GM23338 (cell line): ENCODE measurements around the gene CHCHD5. TPM values are rescaled to one million over a fixed set of nuclear protein-coding genes. Genes with fewer than 3 reads are reported as not detected.

Source experiments
- ATAC-seq: fragments of 200-7000 bp; cut with Tn5 transposase; 3 replicates; pipeline ENCODE4 v1.9.1; 2020
- DNase-seq: peaks from one replicate; pipeline ENCODE4 v3.0.0-alpha.2; 2015; ENCODE audit warnings: low spot score
- H2AFZ ChIP-seq: fragments of 200-600 bp; sonication (generic); 2 replicates; pipeline ENCODE4 v1.8.0; 2016; ENCODE audit warnings: antibody characterized with exemption, mild to moderate bottlenecking, moderate library complexity
- H3F3A ChIP-seq: fragments of 200-600 bp; sonication (generic); replicated peaks from 2 replicates; pipeline ENCODE4 v1.8.0; 2017; ENCODE audit warnings: antibody characterized with exemption, mixed run types, low read depth
- H3K27ac ChIP-seq: fragments of 200-600 bp; sonication (generic); 2 replicates; pipeline ENCODE4 v1.6.1; 2016; ENCODE audit warnings: low read depth
- H3K27me3 ChIP-seq: fragments of 200-600 bp; sonication (generic); 2 replicates; pipeline ENCODE4 v1.8.0; 2016; ENCODE audit warnings: mild to moderate bottlenecking, mixed run types, moderate library complexity; ENCODE audit not compliant: insufficient read depth
- H3K36me3 ChIP-seq: fragments of 200-600 bp; sonication (generic); 2 replicates; pipeline ENCODE4 v1.8.0; 2016; ENCODE audit warnings: mild to moderate bottlenecking; ENCODE audit not compliant: insufficient read depth
- H3K4me1 ChIP-seq: fragments of 200-600 bp; sonication (generic); 2 replicates; pipeline ENCODE4 v1.8.0; 2016; ENCODE audit warnings: mild to moderate bottlenecking, moderate library complexity; ENCODE audit not compliant: insufficient read depth
- H3K4me2 ChIP-seq: fragments of 200-600 bp; sonication (generic); 2 replicates; pipeline ENCODE4 v1.7.1; 2017; ENCODE audit warnings: mixed run types
- H3K4me3 ChIP-seq: fragments of 200-600 bp; sonication (generic); 2 replicates; pipeline ENCODE4 v1.6.1; 2016; ENCODE audit warnings: mixed run types
- H3K79me2 ChIP-seq: fragments of 200-600 bp; sonication (generic); replicated peaks from 2 replicates; pipeline ENCODE4 v1.8.0; 2017; ENCODE audit warnings: mild to moderate bottlenecking; ENCODE audit not compliant: insufficient read depth
- H3K9me2 ChIP-seq: fragments of 200-600 bp; sonication (generic); 2 replicates; pipeline ENCODE4 v1.8.0; 2017; ENCODE audit not compliant: insufficient read depth
- H4K20me1 ChIP-seq: fragments of 200-600 bp; sonication (generic); replicated peaks from 2 replicates; pipeline ENCODE4 v1.8.0; 2017; ENCODE audit warnings: mild to moderate bottlenecking; ENCODE audit not compliant: insufficient read depth
- H3K27ac Mint-ChIP-seq: 2 replicates; pipeline ENCODE4 v1.8.0; 2020; ENCODE audit warnings: inconsistent platforms, mild to moderate bottlenecking, moderate library complexity, mixed read lengths
- H3K27me3 Mint-ChIP-seq: 3 replicates; pipeline ENCODE4 v1.8.0; 2022; ENCODE audit warnings: low read depth, mild to moderate bottlenecking, moderate library complexity, mixed read lengths, inconsistent platforms; ENCODE audit not compliant: insufficient read depth, poor library complexity
- H3K36me3 Mint-ChIP-seq: 3 replicates; pipeline ENCODE4 v1.8.0; 2021; ENCODE audit warnings: low read depth, mild to moderate bottlenecking, inconsistent platforms, moderate library complexity, mixed read lengths
- H3K4me1 Mint-ChIP-seq: 3 replicates; pipeline ENCODE4 v1.8.0; 2020; ENCODE audit warnings: mild to moderate bottlenecking, inconsistent platforms, mixed read lengths
- H3K4me3 Mint-ChIP-seq: 3 replicates; pipeline ENCODE4 v1.8.0; 2021; ENCODE audit warnings: moderate library complexity, mild to moderate bottlenecking, inconsistent platforms, mixed read lengths
- H3K9me3 Mint-ChIP-seq: 3 replicates; pipeline ENCODE4 v1.8.0; 2020; ENCODE audit warnings: moderate library complexity, mild to moderate bottlenecking, inconsistent platforms, mixed read lengths
- CREB1 ChIP-seq: fragments of 250-450 bp; sonication (Bioruptor Pico); IDR thresholded peaks from 2 replicates; pipeline ENCODE4 v1.5.0; 2020; ENCODE audit warnings: low read depth, mild to moderate bottlenecking, moderate library complexity
- EZH2 ChIP-seq: fragments of 200-600 bp; sonication (generic); IDR thresholded peaks from one replicate; pipeline ENCODE4 v1.8.0; 2017; ENCODE audit warnings: antibody characterized with exemption, mild to moderate bottlenecking, low read depth; ENCODE audit not compliant: unreplicated experiment
- EZH2phosphoT487 ChIP-seq: fragments of 200-600 bp; sonication (generic); IDR thresholded peaks from one replicate; pipeline ENCODE4 v1.8.1; 2018; ENCODE audit warnings: antibody characterized with exemption; ENCODE audit not compliant: unreplicated experiment
- JUNB ChIP-seq: IDR thresholded peaks from one replicate; pipeline ENCODE4 v1.6.1; 2016; ENCODE audit warnings: antibody characterized with exemption; ENCODE audit not compliant: unreplicated experiment
- NANOG ChIP-seq: IDR thresholded peaks from 2 replicates; pipeline ENCODE4 v1.6.1; 2016; ENCODE audit warnings: antibody characterized with exemption, borderline replicate concordance
- POLR2AphosphoS5 ChIP-seq: IDR thresholded peaks from 2 replicates; pipeline ENCODE4 v1.6.1; 2016; ENCODE audit warnings: antibody characterized with exemption, low read depth
- STAT1 ChIP-seq: IDR thresholded peaks from one replicate; pipeline ENCODE4 v1.6.1; 2016; ENCODE audit warnings: antibody characterized with exemption; ENCODE audit not compliant: unreplicated experiment
- ZNF114 ChIP-seq: fragments of 250-450 bp; sonication (Bioruptor Pico); IDR thresholded peaks from 2 replicates; pipeline ENCODE4 v1.5.0; 2020; ENCODE audit warnings: mild to moderate bottlenecking, moderate library complexity
- ZNF331 ChIP-seq: fragments of 250-450 bp; sonication (Bioruptor Pico); IDR thresholded peaks from 2 replicates; pipeline ENCODE4 v1.5.0; 2020; ENCODE audit warnings: low read depth, mild to moderate bottlenecking, moderate library complexity
- polyA plus RNA-seq: library from polyadenylated mRNA; unstranded; fragments of >200 nt; fragmentation: Nextera tagmentation; extraction: Ambion mirVana; gene quantifications from 2 replicates; pipeline ENCODE4 v1.2.1, GENCODE V29; 2016
- total RNA-seq: library from RNA; depleted of rRNA; stranded (reverse); fragments of >200 nt; shearing (Covaris generic); gene quantifications from 2 replicates; pipeline ENCODE4 v1.2.3, GENCODE V29; 2014
- TF ChIP-seq, protein P1 (sequence below): IDR thresholded peaks from 2 replicates; pipeline ENCODE4 v1.6.1; 2016; ENCODE audit warnings: antibody characterized with exemption
- TF ChIP-seq, protein P2 (sequence below), 2 experiments: fragments of 200-600 bp in 1 of 2; sonication (generic) in 1 of 2; conservative IDR thresholded peaks; 2 replicates each; pipeline versions ENCODE4 v1.5.1 to v1.6.1; 2016 to 2017; ENCODE audit warnings: antibody characterized with exemption in 2 of 2, low read depth in 2 of 2, mild to moderate bottlenecking in 2 of 2, moderate library complexity in 1 of 2
- TF ChIP-seq, protein P3 (sequence below): fragments of 250-450 bp; sonication (Bioruptor Pico); IDR thresholded peaks from 2 replicates; pipeline ENCODE4 v1.5.0; 2020; ENCODE audit warnings: mild to moderate bottlenecking, moderate library complexity
- TF ChIP-seq, protein P4 (sequence below): IDR thresholded peaks from one replicate; pipeline ENCODE4 v1.6.1; 2018; ENCODE audit warnings: antibody characterized with exemption; ENCODE audit not compliant: unreplicated experiment

CHCHD5 gene
- total and polyA plus RNA-seq, 2 experiments from 2014 or later = 15.5 to 69.9 TPM

DNA sequence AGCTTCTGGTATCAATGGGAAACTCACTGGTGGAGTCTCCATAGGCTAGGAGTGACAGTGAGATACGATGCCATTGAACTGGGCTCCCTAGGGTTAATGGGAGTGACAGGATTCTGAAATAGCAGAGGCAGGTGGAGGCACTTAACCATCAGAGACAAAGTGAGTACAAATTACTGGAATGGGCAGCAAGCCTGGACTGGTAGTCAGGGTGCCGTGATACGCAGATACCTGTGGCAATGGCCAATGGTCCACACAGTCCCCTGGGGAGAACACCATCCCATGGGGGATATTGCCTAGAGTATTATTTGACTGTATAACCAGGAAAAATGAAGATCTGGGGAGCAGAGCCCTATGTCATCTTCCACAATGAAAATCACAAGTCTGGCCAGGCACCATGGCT lies 17.3 kb downstream of the CHCHD5 start:
- Histone ChIP-seq H3K36me3 (no peaks in the 10 kb centered on the region), H3F3A (no peaks in the 10 kb centered on the region), H3K79me2 (no peaks in the 10 kb centered on the region), H3K27me3 (no peaks in the 10 kb centered on the region), H3K4me3 (no peak overlapping the region), H4K20me1 (no peaks in the 10 kb centered on the region), H2AFZ (no peak overlapping the region), H3K4me1 (no peaks in the 10 kb centered on the region), H3K27ac (no peak overlapping the region), H3K4me2 (no peak overlapping the region), H3K9me2 (no peaks in the 10 kb centered on the region)
- DNase-seq (no peak), ATAC-seq (no peak)
- H3K9me3 Mint-ChIP-seq = no peaks in the 10 kb centered on the region
- H3K27ac Mint-ChIP-seq = no peak overlapping the region
- TF ChIP-seq, protein P1, sequence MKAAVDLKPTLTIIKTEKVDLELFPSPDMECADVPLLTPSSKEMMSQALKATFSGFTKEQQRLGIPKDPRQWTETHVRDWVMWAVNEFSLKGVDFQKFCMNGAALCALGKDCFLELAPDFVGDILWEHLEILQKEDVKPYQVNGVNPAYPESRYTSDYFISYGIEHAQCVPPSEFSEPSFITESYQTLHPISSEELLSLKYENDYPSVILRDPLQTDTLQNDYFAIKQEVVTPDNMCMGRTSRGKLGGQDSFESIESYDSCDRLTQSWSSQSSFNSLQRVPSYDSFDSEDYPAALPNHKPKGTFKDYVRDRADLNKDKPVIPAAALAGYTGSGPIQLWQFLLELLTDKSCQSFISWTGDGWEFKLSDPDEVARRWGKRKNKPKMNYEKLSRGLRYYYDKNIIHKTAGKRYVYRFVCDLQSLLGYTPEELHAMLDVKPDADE = no peak
- no peak for TF ChIP-seq NANOG
- no peak for TF ChIP-seq STAT1
- no peak for TF ChIP-seq EZH2
- TF ChIP-seq, protein P2, sequence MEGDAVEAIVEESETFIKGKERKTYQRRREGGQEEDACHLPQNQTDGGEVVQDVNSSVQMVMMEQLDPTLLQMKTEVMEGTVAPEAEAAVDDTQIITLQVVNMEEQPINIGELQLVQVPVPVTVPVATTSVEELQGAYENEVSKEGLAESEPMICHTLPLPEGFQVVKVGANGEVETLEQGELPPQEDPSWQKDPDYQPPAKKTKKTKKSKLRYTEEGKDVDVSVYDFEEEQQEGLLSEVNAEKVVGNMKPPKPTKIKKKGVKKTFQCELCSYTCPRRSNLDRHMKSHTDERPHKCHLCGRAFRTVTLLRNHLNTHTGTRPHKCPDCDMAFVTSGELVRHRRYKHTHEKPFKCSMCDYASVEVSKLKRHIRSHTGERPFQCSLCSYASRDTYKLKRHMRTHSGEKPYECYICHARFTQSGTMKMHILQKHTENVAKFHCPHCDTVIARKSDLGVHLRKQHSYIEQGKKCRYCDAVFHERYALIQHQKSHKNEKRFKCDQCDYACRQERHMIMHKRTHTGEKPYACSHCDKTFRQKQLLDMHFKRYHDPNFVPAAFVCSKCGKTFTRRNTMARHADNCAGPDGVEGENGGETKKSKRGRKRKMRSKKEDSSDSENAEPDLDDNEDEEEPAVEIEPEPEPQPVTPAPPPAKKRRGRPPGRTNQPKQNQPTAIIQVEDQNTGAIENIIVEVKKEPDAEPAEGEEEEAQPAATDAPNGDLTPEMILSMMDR (conservative IDR thresholded peaks at IDR 0.05; ENCODE audit: low read depth in 2 of 2) = no peak
- TF ChIP-seq EZH2phosphoT487 = no peak
- TF ChIP-seq ZNF114 (CRISPR knock-in tag) = no peak
- no peak for TF ChIP-seq POLR2AphosphoS5
- TF ChIP-seq JUNB = no peak
- TF ChIP-seq CREB1 (CRISPR knock-in tag) = no peak
- TF ChIP-seq, protein P3, sequence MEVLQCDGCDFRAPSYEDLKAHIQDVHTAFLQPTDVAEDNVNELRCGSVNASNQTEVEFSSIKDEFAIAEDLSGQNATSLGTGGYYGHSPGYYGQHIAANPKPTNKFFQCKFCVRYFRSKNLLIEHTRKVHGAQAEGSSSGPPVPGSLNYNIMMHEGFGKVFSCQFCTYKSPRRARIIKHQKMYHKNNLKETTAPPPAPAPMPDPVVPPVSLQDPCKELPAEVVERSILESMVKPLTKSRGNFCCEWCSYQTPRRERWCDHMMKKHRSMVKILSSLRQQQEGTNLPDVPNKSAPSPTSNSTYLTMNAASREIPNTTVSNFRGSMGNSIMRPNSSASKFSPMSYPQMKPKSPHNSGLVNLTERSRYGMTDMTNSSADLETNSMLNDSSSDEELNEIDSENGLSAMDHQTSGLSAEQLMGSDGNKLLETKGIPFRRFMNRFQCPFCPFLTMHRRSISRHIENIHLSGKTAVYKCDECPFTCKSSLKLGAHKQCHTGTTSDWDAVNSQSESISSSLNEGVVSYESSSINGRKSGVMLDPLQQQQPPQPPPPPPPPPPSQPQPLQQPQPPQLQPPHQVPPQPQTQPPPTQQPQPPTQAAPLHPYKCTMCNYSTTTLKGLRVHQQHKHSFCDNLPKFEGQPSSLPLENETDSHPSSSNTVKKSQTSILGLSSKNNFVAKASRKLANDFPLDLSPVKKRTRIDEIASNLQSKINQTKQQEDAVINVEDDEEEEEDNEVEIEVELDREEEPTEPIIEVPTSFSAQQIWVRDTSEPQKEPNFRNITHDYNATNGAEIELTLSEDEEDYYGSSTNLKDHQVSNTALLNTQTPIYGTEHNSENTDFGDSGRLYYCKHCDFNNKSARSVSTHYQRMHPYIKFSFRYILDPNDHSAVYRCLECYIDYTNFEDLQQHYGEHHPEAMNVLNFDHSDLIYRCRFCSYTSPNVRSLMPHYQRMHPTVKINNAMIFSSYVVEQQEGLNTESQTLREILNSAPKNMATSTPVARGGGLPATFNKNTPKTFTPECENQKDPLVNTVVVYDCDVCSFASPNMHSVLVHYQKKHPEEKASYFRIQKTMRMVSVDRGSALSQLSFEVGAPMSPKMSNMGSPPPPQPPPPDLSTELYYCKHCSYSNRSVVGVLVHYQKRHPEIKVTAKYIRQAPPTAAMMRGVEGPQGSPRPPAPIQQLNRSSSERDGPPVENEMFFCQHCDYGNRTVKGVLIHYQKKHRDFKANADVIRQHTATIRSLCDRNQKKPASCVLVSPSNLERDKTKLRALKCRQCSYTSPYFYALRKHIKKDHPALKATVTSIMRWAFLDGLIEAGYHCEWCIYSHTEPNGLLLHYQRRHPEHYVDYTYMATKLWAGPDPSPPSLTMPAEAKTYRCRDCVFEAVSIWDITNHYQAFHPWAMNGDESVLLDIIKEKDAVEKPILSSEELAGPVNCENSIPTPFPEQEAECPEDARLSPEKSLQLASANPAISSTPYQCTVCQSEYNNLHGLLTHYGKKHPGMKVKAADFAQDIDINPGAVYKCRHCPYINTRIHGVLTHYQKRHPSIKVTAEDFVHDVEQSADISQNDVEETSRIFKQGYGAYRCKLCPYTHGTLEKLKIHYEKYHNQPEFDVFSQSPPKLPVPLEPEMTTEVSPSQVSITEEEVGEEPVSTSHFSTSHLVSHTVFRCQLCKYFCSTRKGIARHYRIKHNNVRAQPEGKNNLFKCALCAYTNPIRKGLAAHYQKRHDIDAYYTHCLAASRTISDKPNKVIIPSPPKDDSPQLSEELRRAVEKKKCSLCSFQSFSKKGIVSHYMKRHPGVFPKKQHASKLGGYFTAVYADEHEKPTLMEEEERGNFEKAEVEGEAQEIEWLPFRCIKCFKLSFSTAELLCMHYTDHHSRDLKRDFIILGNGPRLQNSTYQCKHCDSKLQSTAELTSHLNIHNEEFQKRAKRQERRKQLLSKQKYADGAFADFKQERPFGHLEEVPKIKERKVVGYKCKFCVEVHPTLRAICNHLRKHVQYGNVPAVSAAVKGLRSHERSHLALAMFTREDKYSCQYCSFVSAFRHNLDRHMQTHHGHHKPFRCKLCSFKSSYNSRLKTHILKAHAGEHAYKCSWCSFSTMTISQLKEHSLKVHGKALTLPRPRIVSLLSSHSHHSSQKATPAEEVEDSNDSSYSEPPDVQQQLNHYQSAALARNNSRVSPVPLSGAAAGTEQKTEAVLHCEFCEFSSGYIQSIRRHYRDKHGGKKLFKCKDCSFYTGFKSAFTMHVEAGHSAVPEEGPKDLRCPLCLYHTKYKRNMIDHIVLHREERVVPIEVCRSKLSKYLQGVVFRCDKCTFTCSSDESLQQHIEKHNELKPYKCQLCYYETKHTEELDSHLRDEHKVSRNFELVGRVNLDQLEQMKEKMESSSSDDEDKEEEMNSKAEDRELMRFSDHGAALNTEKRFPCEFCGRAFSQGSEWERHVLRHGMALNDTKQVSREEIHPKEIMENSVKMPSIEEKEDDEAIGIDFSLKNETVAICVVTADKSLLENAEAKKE (CRISPR knock-in tag) = no peak
- TF ChIP-seq ZNF331 = no peak
- TF ChIP-seq, protein P4, sequence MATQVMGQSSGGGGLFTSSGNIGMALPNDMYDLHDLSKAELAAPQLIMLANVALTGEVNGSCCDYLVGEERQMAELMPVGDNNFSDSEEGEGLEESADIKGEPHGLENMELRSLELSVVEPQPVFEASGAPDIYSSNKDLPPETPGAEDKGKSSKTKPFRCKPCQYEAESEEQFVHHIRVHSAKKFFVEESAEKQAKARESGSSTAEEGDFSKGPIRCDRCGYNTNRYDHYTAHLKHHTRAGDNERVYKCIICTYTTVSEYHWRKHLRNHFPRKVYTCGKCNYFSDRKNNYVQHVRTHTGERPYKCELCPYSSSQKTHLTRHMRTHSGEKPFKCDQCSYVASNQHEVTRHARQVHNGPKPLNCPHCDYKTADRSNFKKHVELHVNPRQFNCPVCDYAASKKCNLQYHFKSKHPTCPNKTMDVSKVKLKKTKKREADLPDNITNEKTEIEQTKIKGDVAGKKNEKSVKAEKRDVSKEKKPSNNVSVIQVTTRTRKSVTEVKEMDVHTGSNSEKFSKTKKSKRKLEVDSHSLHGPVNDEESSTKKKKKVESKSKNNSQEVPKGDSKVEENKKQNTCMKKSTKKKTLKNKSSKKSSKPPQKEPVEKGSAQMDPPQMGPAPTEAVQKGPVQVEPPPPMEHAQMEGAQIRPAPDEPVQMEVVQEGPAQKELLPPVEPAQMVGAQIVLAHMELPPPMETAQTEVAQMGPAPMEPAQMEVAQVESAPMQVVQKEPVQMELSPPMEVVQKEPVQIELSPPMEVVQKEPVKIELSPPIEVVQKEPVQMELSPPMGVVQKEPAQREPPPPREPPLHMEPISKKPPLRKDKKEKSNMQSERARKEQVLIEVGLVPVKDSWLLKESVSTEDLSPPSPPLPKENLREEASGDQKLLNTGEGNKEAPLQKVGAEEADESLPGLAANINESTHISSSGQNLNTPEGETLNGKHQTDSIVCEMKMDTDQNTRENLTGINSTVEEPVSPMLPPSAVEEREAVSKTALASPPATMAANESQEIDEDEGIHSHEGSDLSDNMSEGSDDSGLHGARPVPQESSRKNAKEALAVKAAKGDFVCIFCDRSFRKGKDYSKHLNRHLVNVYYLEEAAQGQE = no peak
- peaks cover 2% of the 10 kb centered on the region; the same call in 2 of the 3 replicates for H3K4me1 Mint-ChIP-seq
- H3K27me3 Mint-ChIP-seq = peaks cover 7% of the 10 kb centered on the region
- no peaks in the 10 kb centered on the region for H3K36me3 Mint-ChIP-seq
- H3K4me3 Mint-ChIP-seq = no peak overlapping the region
